ENCODE data around the gene GHR.

GHR gene

DNA sequence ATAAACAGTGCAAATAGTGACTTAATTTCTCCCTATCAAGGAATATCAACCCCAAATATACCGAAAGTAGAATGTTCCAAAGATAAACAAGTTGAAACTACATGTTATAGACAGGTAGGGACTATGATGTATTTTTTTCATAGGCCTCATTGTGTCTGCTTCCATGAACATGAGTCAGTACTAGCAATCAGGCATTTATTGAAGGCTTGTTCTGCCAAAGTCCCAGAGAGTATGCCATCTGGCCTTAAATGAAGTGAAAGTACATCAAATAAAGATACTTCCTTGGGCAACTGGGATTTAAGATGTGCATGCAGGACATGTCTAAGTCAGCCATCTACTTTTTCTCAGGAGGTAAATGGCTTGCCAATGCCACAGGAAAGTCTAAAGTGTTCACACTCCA lies 6.5 kb downstream of the GHR start:
- Histone ChIP-seq H3K9ac (ENCODE audit: low read length) (no peak overlapping the region), H4K20me1 (ENCODE audit: insufficient read depth, low read length) (no peaks in the 10 kb centered on the region), H3K27me3 (ENCODE audit: insufficient read depth, low read length) (no peaks in the 10 kb centered on the region), H3F3A (ENCODE audit: insufficient read depth, low read length) (no peaks in the 10 kb centered on the region), H3K4me2 (ENCODE audit: low read length) (no peak overlapping the region), H2AFZ (ENCODE audit: low read length) (no peak overlapping the region), H3K79me2 (ENCODE audit: insufficient read depth, low read length) (no peaks in the 10 kb centered on the region), H3K4me3 (ENCODE audit: low read depth, low read length, poor library complexity, severe bottlenecking) (no peak overlapping the region), H3K27ac (ENCODE audit: low read depth, low read length, poor library complexity, severe bottlenecking) (no peak overlapping the region), H3K9me3 (ENCODE audit: low read length) (no peaks in the 10 kb centered on the region), H3K9me2 (ENCODE audit: low read depth, low read length) (no peaks in the 10 kb centered on the region), H3K4me1 (ENCODE audit: insufficient read depth, low read length, severe bottlenecking) (no peaks in the 10 kb centered on the region), H3K36me3 (ENCODE audit: insufficient read depth, low read length) (no peaks in the 10 kb centered on the region)
- no peak for TF ChIP-seq EZH2 (IDR thresholded peaks at IDR 0.05; ENCODE audit: borderline replicate concordance, low read length)
- TF ChIP-seq, protein P1, sequence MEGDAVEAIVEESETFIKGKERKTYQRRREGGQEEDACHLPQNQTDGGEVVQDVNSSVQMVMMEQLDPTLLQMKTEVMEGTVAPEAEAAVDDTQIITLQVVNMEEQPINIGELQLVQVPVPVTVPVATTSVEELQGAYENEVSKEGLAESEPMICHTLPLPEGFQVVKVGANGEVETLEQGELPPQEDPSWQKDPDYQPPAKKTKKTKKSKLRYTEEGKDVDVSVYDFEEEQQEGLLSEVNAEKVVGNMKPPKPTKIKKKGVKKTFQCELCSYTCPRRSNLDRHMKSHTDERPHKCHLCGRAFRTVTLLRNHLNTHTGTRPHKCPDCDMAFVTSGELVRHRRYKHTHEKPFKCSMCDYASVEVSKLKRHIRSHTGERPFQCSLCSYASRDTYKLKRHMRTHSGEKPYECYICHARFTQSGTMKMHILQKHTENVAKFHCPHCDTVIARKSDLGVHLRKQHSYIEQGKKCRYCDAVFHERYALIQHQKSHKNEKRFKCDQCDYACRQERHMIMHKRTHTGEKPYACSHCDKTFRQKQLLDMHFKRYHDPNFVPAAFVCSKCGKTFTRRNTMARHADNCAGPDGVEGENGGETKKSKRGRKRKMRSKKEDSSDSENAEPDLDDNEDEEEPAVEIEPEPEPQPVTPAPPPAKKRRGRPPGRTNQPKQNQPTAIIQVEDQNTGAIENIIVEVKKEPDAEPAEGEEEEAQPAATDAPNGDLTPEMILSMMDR (IDR thresholded peaks at IDR 0.05; ENCODE audit: low read length) = no peak

DNA sequence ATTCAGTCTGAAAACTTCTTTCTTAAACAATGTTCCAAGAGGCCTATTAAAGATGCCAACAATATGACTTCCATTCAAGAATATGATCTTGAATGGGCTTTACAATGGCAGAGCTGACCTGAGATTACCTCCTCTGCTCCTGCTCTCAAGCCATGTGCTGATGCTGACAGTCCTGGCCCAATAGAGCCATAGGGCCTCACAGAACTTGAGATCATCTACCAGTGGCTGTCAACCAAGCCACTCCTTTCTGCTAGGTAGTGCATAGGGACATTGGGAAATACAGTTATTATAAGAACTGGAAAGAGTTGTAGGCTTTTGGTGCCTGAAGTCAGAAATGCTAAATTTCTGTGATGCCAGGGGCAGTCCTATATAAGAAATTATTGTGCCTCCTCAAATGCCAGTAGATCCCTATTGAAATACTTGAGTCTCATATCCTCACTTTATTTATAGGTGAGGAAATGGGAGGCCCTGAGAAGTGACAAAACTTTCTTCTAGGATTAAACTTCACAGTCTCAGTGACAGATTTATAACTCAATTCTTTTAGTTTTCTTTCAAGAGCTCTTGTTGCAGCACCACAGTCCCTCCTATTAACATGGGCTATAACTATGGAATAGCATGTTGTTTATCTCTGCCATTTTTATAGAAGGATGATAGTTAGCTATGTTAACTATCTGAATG lies 10.9 kb downstream of the GHR start:
- H3K9me3 ChIP-seq (ENCODE audit: low read length) = no peaks in the 10 kb centered on the region
- H3K9ac ChIP-seq (ENCODE audit: low read length) = no peak overlapping the region
- H2AFZ ChIP-seq (ENCODE audit: low read length) = no peak overlapping the region
- TF ChIP-seq, protein P1 (IDR thresholded peaks at IDR 0.05; ENCODE audit: low read length) = no peak
- no peak for TF ChIP-seq EZH2 (IDR thresholded peaks at IDR 0.05; ENCODE audit: borderline replicate concordance, low read length)
- no peaks in the 10 kb centered on the region for H3K79me2 ChIP-seq (ENCODE audit: insufficient read depth, low read length)
- no peak overlapping the region for H3K4me2 ChIP-seq (ENCODE audit: low read length)
- no peaks in the 10 kb centered on the region for H3K9me2 ChIP-seq (ENCODE audit: low read depth, low read length)
- no peak overlapping the region for H3K4me3 ChIP-seq (ENCODE audit: low read depth, low read length, poor library complexity, severe bottlenecking)
- no peaks in the 10 kb centered on the region for H4K20me1 ChIP-seq (ENCODE audit: insufficient read depth, low read length)
- no peak overlapping the region for H3K27ac ChIP-seq (ENCODE audit: low read depth, low read length, poor library complexity, severe bottlenecking)
- no peaks in the 10 kb centered on the region for H3K27me3 ChIP-seq (ENCODE audit: insufficient read depth, low read length)
- H3K4me1 ChIP-seq (ENCODE audit: insufficient read depth, low read length, severe bottlenecking) = no peaks in the 10 kb centered on the region
- H3K36me3 ChIP-seq (ENCODE audit: insufficient read depth, low read length) = no peaks in the 10 kb centered on the region
- no peaks in the 10 kb centered on the region for H3F3A ChIP-seq (ENCODE audit: insufficient read depth, low read length)

DNA sequence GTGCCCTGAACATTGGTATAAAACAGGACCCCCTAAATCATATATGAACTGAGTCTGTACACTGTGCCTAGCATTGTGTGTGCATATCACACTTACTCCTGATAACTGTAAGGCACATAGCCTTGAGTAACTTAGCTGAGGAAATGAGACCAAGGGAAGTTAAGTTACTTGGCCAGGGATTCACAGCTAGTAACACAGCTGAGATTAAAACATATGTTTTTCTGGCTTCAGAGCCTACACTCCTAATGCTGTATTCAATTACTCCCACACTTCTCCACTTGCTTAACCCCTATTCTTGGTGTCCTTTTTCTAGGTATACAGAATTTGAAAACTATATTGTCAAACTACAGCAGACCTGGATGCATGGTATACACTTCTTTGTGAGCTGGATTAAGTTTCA lies 12.8 kb downstream of the GHR start:
- Histone ChIP-seq H4K20me1 (ENCODE audit: insufficient read depth, low read length) (no peaks in the 10 kb centered on the region), H3K4me3 (ENCODE audit: low read depth, low read length, poor library complexity, severe bottlenecking) (no peak overlapping the region), H3K9ac (ENCODE audit: low read length) (no peak overlapping the region), H3K9me3 (ENCODE audit: low read length) (no peaks in the 10 kb centered on the region), H3K4me2 (ENCODE audit: low read length) (no peak overlapping the region), H3K27ac (ENCODE audit: low read depth, low read length, poor library complexity, severe bottlenecking) (no peak overlapping the region), H3K79me2 (ENCODE audit: insufficient read depth, low read length) (no peaks in the 10 kb centered on the region), H3F3A (ENCODE audit: insufficient read depth, low read length) (no peaks in the 10 kb centered on the region), H3K9me2 (ENCODE audit: low read depth, low read length) (no peaks in the 10 kb centered on the region), H3K27me3 (ENCODE audit: insufficient read depth, low read length) (no peaks in the 10 kb centered on the region), H2AFZ (ENCODE audit: low read length) (no peak overlapping the region), H3K36me3 (ENCODE audit: insufficient read depth, low read length) (no peaks in the 10 kb centered on the region), H3K4me1 (ENCODE audit: insufficient read depth, low read length, severe bottlenecking) (no peaks in the 10 kb centered on the region)
- TF ChIP-seq, protein P1 (IDR thresholded peaks at IDR 0.05; ENCODE audit: low read length) = no peak
- TF ChIP-seq EZH2 (IDR thresholded peaks at IDR 0.05; ENCODE audit: borderline replicate concordance, low read length) = no peak
